GM12892 (cell line): ENCODE data around the gene ATP8A2.

ENCODE experiments used
- POLR2A ChIP-seq: IDR thresholded peaks from 2 replicates; pipeline ENCODE4 v1.6.1; 2011; ENCODE audit warnings: low read depth, low read length, control low read depth
- TAF1 ChIP-seq: IDR thresholded peaks from 2 replicates; pipeline ENCODE4 v1.6.1; 2011; ENCODE audit warnings: low read depth, mild to moderate bottlenecking, control low read depth, low read length, borderline replicate concordance

DNA sequence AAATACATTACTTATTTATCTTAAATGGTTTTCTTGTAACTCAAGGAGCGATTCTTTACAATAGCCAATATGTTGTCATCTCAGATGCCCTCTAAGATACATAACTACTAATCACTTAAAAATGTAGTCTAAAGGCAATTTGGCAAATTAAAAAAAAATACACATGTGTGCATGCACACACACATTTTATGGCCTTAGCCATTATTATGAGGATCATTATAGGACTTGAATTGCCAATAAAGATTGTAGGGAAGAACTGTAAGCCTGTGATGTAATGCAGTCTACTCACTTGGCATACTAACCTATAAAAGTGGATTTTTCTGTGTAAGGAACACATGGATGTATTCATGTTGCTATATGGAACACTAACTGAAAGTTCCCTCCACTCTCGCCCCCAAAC is 405.7 kb downstream of the ATP8A2 start:
- TF ChIP-seq TAF1 = no peak
- TF ChIP-seq POLR2A = no peak
